G401.6 (cell line): ENCODE data around the gene KIAA1958.
"Not testable (repeated sequence)": the region's sequence is repeated elsewhere in the genome, so short reads cannot be mapped to it uniquely, and the experiment has no call there.

Experiments used
- FAIRE-seq: peaks from 2 replicates; lab custom pipeline; 2012; peaks lifted over from hg19 to GRCh38; lab: Jason Lieb, UNC

KIAA1958 gene

DNA sequence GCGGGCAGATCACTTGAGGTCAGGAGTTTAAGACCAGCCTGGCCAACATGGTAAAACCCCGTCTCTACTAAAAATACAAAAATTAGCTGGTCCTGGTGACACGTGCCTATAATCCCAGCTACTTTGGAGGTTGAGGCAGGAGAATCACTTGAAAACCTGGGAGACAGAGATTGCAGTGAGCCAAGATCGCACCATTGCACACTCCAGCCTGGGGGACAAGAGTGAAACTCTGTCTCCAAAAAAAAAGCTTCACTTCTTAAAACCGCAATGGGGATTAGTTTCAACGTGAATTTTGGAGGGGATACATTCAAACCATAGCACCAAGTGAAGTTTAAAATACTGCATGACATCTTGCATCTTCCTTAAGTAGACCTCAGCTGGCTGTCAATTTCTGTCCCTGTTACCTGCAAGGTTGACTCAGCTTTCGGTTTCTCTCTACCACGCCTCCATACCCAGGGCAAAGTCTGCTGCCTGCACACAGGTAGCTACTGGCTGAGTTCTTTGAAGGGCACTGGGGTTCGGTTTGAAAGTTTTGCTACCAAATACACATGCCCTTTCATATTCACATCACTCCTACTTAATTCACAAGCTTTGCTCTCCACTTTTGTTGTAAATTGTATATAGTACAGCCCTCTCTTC lies 69.3 kb downstream of the KIAA1958 start:
- FAIRE-seq: no peak

DNA sequence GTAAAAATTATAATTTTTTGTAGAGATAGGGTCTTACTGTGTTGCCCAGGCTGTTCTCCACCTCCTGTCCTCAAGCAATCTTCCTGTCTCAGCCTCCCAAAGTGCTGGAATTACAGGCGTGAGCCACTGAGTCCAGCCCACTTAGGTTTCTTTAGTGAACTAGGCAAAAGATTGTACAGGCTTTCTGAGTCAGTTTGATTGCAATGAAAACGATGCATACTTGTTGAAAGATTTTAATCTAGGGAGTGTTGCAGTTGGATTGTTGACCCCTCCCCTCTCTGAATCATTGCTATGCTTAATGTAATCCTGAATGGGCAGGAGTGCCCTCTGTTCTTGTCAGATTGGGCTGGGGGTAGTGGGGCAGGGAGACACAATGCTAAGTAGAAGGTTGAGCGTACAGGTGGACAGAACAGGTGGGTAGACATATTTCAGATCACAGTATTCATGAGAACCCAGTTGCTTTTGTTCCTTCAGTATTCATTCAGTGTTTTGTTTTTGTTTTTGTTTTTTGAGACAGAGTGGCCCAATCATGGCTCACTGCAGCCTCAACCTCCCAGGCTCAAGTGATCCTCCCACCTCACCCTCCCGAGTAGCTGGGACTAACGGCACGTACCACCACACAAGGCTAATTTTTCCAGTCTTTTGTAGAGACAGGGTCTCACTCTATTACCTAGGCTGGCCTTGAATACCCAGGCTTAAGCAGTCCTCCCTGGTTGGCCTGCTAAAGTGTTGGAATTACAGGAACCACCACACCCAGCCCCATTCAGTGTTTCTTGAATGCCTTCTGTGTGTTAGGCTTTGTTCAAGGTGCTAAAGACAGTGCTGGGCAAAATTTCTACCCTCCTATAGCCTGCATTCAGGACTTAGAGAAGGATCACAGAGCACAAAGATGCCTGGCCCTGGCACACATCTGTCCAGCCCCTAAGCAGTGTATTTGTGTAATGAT lies 70.1 kb downstream of the KIAA1958 start:
- no peak for FAIRE-seq

DNA sequence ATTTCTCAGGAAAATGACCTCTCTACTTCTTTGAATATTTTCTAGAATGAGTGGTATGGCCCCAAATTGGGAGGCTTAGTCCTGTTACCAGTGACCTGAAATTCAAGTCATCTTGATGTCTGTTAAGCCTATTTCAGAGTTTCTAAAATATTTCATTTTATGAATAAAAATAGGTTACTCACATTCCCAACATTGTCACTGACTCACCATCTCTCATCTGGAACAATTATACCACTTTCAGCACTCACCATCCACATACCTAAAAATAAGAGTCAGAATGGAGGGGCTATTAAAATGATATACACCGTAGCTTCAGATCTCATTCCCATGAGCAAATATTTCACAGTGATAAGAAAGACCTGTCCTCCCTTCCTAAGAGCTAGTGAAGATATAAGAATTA lies 71.8 kb downstream of the KIAA1958 start:
- no peak for FAIRE-seq

DNA sequence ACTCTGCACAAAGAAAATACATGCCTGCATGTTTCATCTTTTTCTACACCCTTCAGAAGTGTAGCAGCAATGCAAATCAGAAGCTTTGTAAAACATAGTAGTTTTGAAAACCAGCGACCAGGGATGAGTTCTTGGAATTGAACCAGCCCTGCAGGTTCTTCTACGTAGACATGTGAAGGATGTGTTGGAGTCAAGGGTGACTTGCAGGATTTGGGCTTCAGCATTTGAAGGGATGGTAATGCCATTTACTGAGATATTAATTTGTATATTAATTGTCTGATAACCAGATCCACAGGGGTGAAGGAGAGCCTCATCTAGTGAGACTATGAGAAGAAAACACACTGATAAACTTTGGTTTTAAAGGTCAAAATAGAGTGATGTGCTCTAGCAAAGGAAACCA lies 72.4 kb downstream of the KIAA1958 start:
- no peak for FAIRE-seq

DNA sequence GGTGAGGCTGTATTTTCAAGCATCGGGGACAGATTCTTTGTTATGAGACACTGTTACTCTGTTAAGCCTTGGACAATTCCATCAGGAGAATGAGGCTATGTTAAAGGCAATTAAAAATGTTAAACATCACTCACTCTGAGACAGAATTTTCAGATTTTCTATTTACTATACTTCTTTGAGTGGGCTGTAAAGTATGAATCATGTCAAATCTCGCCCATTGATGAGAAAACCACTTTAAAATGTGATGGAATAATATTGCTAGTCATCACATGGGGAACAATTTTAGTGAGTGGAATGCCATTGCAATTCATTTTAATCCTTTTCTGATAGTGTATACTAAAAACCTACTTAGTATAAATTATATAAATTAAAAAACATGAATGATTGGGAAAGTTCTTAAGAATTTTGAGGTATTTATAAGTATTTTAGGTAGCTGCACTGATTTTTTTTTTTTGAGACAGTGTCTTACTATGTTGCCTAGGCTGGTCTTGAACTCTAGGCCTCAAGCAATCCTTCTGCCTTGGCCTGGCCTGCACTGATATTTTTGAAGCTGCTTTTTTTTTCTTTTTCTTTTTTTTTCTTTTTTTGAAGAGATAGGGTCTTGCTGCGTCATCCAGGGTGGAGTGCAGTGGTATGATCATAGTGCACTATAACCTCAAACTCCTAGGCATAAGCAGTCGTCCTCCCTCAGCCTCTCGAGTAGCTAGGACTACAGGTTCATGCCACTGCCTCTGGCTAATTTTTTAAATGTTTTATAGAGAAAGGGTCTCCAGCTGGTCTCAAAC lies 73.2 kb downstream of the KIAA1958 start:
- FAIRE-seq: no peak

DNA sequence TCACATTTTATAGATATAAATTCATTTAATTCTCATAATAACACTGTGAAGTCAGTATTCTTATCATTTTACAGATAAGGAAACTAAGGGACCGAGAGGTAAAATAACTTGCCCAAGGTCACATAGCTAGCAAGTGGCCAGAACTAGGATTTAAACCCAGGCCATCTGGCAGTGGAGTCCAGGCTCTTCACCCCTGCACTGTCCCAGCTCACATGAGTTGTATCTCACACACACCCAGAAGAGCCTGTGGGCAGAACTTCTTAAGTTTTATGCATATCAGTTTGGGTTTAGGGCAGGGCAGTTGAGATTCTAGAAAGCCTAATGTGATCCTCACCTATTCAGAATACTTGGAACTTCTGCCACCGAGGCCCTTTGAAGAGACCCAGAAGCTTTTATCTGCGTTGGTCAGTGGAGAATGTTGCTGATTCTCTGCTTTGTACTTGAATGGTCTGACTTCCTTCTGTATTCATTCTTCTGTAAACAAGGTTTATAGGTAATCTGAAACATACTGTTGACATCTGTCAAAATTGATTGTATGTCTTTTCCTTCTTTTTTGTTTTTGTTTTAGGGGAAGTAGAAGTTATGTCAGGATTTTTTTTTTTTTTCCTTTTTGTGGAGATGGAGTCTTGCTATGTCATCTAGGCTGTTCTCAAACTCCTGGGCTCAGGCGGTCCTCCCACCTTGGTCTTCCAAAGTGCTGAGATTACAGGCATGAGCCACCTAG lies 75.8 kb downstream of the KIAA1958 start:
- FAIRE-seq: no peak

DNA sequence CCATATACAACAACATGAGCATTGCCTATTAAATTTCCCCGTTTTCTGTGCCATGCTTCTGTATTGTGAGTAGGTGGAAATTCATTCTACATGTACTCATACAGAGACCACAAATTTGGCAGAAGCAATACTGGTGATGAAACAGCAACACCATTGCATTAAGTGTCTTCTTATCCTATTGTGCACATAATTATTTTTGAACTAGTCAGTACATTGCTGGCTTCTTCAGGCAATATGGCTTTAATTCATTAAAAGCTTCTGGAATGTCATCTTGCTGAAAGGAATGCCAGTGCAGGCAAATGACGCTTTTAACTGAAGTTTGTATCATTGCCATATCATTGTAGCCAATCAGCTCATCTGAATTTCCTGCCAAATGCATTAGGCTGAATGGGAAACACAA lies 82.6 kb downstream of the KIAA1958 start:
- no peak for FAIRE-seq

DNA sequence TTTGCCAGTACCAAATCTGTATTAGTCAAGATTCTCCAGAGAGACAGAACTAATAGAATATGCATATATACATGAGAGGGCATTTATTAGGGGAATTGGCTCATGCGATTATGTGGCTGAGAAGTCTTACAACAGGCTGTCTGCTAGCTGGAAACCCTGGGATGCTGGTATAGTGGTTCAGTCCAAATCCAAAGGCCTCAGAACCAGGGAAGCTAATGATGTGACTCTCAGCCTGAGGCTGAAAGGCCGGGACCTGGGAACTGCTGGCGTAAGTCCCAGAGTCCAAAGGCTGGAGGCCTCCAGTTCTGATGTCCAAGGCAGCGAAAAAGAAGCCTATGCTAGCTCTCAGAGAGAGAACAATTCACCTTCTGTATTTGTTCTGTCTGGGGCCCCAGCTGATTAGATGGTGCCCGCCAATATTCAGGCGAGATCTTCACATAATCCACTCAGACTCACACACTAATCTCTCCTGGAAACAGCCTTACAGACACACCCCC lies 84.1 kb downstream of the KIAA1958 start:
- no peak for FAIRE-seq

DNA sequence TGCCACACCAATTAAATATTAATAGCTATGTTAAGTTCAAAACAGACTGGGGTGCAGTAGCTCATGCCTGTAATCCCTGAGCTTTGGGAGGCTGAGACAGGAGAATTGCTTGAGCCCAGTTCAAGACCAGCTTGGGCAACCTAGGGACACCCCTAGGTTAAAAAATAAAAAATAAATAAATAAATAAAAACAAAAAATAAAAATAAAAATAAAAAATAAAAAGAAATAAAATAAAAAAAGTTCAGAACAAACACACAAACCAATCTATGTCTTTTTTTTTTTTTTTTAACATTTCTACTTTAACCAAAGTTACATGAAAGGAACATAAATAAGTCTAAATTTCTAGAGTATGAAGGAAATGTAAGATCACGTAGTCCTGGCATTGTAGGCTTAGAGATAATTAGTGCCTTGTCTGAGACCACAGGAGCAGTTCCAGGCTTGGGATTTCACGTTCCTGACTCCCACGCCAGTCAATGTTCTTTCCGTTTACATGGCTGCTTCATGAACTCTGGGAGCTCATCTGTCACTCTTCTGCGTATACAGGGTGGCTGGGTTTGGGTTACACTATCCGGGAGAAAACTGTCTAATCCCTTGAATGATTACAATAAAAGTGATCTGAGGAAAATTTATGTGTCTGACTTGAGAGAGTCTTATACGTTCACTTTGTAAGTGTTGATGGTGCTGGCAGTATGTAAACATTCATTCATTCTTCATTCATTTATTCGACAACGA lies 85.2 kb downstream of the KIAA1958 start:
- FAIRE-seq: no peak

DNA sequence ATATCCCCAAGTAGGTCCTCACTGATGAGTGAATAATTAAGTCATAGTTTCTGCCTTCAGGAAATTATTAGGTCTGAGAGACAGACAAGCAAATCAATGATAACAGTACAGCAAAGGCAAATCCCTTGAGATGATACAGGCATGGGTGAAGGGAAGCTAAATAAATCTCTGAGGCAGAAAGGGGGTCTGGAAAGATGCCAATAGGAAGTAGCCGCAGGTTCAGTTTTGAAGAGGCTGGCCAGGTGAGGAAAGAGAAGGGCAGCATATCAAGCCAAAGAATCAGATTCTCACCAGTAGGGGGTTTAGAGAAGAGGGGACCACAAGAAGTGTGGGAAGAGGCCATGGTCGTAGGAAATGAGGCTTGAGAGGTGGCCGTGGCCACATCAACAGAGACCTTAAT lies 85.8 kb downstream of the KIAA1958 start:
- no peak for FAIRE-seq

DNA sequence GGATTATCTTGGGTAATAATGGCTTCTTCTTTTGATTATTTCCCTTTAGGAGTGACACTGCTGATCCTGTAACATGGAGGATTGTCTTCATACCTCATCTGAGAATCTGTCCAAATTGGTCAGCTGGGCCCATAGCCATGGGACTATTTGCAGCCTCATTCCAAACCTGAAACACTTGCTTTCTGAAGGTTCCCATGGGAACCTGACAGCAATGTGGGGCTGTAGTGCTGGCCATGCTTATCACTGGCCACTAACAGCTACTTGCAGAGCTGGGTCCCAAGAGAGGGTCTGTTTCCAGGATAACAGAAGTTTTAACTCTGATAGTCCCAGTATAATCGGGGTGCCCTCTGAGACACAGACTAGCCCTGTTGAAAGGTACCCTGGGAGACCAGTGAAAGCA lies 87.4 kb downstream of the KIAA1958 start:
- FAIRE-seq: no peak

DNA sequence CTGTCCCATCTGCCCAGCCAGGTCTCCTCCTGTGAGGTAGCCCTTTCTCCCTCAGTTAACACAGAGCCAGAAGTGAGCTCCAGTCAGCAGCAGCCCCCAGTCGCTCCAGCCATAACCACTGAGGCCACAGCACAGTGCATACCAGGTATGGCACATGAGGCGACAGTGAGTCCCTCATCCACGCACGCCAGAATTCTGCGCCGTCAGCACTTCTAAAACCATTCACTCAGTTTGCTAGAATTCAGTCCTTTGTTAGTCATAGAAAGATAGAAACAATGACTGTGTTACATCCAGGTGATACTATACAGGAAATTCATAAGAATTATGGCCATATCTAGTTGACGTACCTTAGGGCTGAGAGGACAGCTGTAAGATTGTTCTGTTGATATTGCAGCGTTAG lies 88.5 kb downstream of the KIAA1958 start:
- FAIRE-seq: no peak

DNA sequence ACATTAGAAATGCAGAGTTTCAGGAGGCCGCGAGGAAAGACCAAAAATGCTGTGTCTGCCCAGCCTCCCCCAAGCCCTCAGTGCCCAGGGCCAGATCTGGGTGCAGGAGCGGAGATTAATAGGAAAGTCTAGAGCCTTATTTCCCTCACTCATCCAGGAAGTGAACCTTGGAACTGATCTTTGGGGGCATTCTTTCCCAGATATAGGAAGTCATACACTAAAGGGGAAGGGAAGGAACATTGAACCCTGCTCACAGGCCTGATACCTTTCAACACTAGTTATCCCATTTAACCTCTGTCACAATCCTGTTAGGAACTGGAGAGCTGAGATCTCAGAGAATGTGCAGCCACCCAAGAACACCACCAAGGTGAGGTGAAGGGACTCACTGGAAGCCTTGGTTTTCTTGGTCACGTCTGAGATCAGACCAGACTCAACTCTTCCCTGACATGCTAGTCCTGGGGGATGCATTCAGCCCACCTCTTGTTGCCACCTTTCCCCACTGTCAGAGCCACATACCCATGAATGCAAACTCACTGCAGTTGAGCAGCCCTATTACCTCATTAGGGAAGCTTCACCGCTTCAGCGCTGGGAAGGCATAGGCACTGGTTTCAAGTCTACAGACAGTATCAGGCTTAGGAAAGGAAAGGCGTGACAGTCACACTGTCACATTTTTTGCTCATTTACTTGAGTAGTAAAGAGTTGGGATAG lies 95.0 kb downstream of the KIAA1958 start:
- FAIRE-seq: no peak

DNA sequence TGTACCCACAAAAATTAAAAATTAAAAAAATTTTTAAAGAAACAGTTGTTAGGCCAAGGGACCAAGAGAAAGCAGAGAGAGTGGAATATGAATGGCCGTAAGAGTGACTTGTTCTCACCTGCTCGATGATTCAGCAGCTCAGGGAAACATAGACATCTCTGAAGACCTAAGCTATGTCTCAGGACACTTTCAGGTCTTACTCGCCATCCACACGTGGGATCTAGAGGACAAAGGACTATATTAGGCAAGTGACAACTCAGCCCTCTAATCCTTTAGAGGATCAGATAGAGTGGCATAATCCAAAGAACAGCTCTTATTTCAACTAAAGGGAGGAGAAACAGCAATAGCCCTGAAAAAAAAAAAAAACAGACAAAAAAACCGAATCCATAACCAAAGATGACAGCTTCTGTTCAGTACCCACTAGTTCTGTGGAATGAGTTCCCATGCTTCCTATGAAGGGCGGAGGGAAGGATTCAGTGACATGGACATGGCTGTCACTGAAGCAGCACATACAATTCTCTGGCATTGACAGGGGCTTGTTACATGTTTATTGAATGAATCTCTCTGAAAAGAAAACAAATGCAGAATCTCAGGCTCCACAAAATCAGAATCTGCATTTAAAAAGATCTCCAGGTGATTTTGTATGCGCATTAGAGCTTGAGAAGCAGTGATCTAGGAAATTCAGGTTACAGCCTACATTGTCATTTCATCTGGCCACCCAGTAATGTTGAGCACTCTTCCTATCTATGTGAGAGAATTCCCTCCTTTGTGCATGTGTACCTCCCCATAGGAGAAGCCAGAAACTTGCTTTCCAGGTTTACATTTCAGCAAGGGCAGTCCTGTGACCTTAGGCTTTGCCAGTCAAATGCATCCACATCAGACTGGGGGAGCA lies 96.0 kb downstream of the KIAA1958 start:
- FAIRE-seq: no peak

DNA sequence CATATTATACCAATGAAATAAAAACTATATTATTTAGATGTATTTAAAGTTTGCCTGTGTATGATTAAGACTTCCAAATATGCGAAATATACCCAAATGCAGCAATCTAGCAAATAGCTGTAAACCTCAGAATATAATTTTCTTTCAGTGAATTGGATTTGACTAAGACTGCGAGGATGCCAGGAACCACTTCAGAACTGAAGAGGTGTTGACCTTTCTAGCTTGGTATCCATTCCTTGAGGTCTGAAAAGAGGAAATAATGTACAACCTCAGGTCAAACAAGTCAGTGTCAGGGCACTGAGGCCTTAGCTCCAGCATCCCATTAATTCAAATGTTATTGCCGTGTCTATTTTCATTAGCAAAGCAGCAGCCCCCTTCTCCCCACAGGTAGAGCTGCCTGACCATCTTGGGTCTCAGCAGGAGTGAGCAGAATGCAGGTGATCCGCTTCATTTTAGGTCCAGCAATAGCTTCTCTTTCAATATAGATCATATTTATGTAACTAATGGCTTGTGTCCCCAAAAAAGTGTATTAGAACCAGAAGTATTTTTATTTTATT lies 100.0 kb downstream of the KIAA1958 start:
- FAIRE-seq: no peak

DNA sequence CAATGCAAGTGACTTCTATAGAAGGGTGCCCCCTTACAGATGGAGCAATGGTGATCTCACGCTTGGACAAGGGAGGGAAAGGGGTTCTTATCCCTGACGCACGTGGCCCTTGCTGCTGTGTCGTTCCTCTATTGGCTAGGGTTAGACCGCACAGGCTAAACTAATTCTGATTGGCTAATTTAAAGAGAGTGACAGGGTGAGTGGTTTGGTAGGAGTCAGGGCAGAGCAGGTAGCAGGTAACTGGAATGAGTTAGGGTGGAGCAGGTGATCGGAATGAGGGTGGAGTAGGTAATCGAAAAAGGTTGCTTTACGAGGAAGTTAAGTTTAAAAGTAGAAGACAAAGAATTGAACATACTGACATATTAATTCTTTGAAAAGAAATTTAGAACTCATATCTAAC lies 105.2 kb downstream of the KIAA1958 start:
- not testable (repeated sequence) for FAIRE-seq

DNA sequence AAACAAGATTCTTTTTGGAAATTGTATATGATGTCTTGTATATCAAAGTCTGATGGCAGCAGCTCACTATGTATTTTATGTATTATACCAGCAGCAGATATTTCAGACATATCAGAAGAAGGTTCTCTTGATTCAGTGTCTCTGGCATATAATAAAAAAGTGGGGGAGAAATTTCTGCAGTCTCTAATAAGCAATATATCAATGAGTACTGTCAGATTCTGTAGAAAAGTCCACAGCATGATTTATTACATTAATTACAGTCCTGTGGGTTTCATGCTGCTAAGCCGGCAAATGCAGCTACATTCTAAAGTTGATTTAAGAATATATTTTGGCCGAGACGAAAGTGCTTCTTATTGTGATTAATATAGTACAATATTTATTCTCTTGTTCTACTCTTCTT lies 113.1 kb downstream of the KIAA1958 start:
- no peak for FAIRE-seq

DNA sequence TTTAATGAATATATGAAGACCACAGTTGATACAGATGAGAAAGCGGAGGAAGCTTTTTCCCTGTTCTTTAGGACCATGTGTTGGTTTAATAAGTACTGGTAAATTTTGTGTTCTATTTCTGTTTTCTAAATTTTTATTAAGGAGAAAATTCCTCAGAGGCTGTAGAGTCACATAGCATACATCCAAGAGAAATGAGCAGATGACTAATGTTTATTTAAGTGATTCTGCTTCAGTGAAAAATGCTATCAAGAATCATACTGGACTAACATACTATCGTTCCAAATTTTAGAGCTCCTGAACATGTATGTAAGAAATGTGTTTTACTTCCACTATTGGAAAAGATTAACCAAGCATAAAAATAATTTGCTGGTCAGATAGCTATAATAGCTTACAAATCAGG lies 115.0 kb downstream of the KIAA1958 start:
- FAIRE-seq: no peak

DNA sequence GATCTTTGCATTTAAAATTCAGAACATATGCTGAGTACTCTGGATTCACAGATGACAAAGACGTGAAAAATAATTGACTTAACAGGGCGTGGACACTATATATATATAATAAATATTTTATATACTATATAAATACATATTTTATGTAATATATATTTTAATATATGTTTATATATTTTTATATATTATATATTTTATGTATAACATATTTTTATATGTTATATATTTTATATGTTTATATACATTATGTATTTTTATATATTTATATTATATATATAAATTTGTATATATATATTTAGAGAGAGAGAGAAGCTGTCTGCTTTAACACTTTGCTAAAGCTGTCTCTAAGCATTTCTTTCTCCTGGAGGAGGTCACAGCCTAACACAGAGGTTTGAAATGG lies 118.2 kb downstream of the KIAA1958 start:
- peak; percentile 97 for FAIRE-seq
